H9 (cell line): ENCODE measurements around the gene ZNF664. TPM values are rescaled to one million over a fixed set of nuclear protein-coding genes. Genes with fewer than 3 reads are reported as not detected.

Source experiments
- DNase-seq: peaks from one replicate; pipeline ENCODE4 v3.0.0-alpha.2; 2017
- H2AFZ ChIP-seq: one replicate; pipeline ENCODE4 v1.6.1; 2013; ENCODE audit warnings: mild to moderate bottlenecking, low read length, control low read depth, moderate library complexity
- H2AK5ac ChIP-seq: 2 replicates; pipeline ENCODE4 v1.6.1; 2013; ENCODE audit warnings: low read length, control low read depth, mixed read lengths; ENCODE audit not compliant: insufficient read length
- H2BK120ac ChIP-seq: one replicate; pipeline ENCODE4 v1.6.1; 2013; ENCODE audit warnings: low read depth, mild to moderate bottlenecking, low read length, control low read depth, inconsistent platforms; ENCODE audit not compliant: poor library complexity, severe bottlenecking
- H2BK12ac ChIP-seq: 2 replicates; pipeline ENCODE4 v1.6.1; 2013; ENCODE audit warnings: low read length, control low read depth, mixed read lengths, low read depth; ENCODE audit not compliant: insufficient read length
- H2BK15ac ChIP-seq: 2 replicates; pipeline ENCODE4 v1.6.1; 2013; ENCODE audit warnings: low read depth, low read length, control low read depth
- H2BK20ac ChIP-seq: one replicate; pipeline ENCODE4 v1.6.1; 2013; ENCODE audit warnings: low read depth, mild to moderate bottlenecking, low read length, control low read depth, inconsistent platforms; ENCODE audit not compliant: poor library complexity, severe bottlenecking
- H2BK5ac ChIP-seq: 2 replicates; pipeline ENCODE4 v1.6.1; 2013; ENCODE audit warnings: low read length, control low read depth, mixed read lengths; ENCODE audit not compliant: insufficient read length
- H3K14ac ChIP-seq: 2 replicates; pipeline ENCODE4 v1.6.1; 2013; ENCODE audit warnings: low read length, control low read depth; ENCODE audit not compliant: insufficient read depth
- H3K18ac ChIP-seq: 2 replicates; pipeline ENCODE4 v1.6.1; 2013; ENCODE audit warnings: low read depth, mild to moderate bottlenecking, mixed read lengths, low read length, control low read depth; ENCODE audit not compliant: insufficient read length
- H3K23ac ChIP-seq: 2 replicates; pipeline ENCODE4 v1.6.1; 2013; ENCODE audit warnings: low read length, control low read depth, mixed read lengths, low read depth; ENCODE audit not compliant: insufficient read length
- H3K23me2 ChIP-seq: 2 replicates; pipeline ENCODE4 v1.6.1; 2013; ENCODE audit warnings: low read depth, mild to moderate bottlenecking, mixed read lengths, low read length, control low read depth; ENCODE audit not compliant: insufficient read length, poor library complexity, severe bottlenecking
- H3K27ac ChIP-seq: 2 replicates; pipeline ENCODE4 v1.5.1; 2013; ENCODE audit warnings: low read length, control low read depth, mixed read lengths, low read depth; ENCODE audit not compliant: insufficient read length
- H3K27me3 ChIP-seq: 2 replicates; pipeline ENCODE4 v1.6.1; 2013; ENCODE audit warnings: low read length, control low read depth, inconsistent platforms; ENCODE audit not compliant: insufficient read depth
- H3K4ac ChIP-seq: 2 replicates; pipeline ENCODE4 v1.6.1; 2013; ENCODE audit warnings: low read depth, mild to moderate bottlenecking, control low read depth, inconsistent platforms, low read length, moderate library complexity
- H3K4me1 ChIP-seq: 2 replicates; pipeline ENCODE4 v1.6.1; 2013; ENCODE audit warnings: low read length, control low read depth, inconsistent platforms; ENCODE audit not compliant: insufficient read depth
- H3K4me2 ChIP-seq: 2 replicates; pipeline ENCODE4 v1.6.1; 2013; ENCODE audit warnings: low read length, control low read depth, mixed read lengths; ENCODE audit not compliant: insufficient read length, insufficient read depth
- H3K56ac ChIP-seq: 2 replicates; pipeline ENCODE4 v1.6.1; 2013; ENCODE audit warnings: low read depth, mild to moderate bottlenecking, mixed read lengths, low read length, control low read depth; ENCODE audit not compliant: insufficient read length
- H3K79me1 ChIP-seq: 2 replicates; pipeline ENCODE4 v1.6.1; 2013; ENCODE audit warnings: low read depth, mild to moderate bottlenecking, moderate library complexity, low read length, control low read depth, inconsistent platforms; ENCODE audit not compliant: insufficient read depth, poor library complexity, severe bottlenecking
- H3K79me2 ChIP-seq: 2 replicates; pipeline ENCODE4 v1.6.1; 2013; ENCODE audit warnings: low read length, control low read depth, inconsistent platforms; ENCODE audit not compliant: insufficient read depth
- H3K9ac ChIP-seq: 2 replicates; pipeline ENCODE4 v1.6.1; 2013; ENCODE audit warnings: low read length, control low read depth, mixed read lengths; ENCODE audit not compliant: insufficient read length; ENCODE audit errors: extremely low read depth
- H3K9me3 ChIP-seq: one replicate; pipeline ENCODE4 v1.6.1; 2013; ENCODE audit warnings: low read depth, low read length, inconsistent platforms; ENCODE audit not compliant: control insufficient read depth
- H3T11ph ChIP-seq: one replicate; pipeline ENCODE4 v1.6.1; 2013; ENCODE audit warnings: mild to moderate bottlenecking, low read length, control low read depth, inconsistent platforms
- H4K20me1 ChIP-seq: one replicate; pipeline ENCODE4 v1.6.1; 2013; ENCODE audit not compliant: control insufficient read depth, insufficient read length, insufficient read depth
- H4K5ac ChIP-seq: 2 replicates; pipeline ENCODE4 v1.6.1; 2013; ENCODE audit warnings: low read depth, mild to moderate bottlenecking, mixed read lengths, low read length, control low read depth; ENCODE audit not compliant: insufficient read length
- H4K8ac ChIP-seq: replicated peaks from 2 replicates; pipeline ENCODE4 v1.6.1; 2013; ENCODE audit warnings: low read length, control low read depth, mixed read lengths, low read depth; ENCODE audit not compliant: insufficient read length
- H4K91ac ChIP-seq: 2 replicates; pipeline ENCODE4 v1.6.1; 2013; ENCODE audit warnings: low read depth, mild to moderate bottlenecking, moderate library complexity, mixed read lengths, low read length, control low read depth; ENCODE audit not compliant: insufficient read length
- H3K27ac Mint-ChIP-seq, 3 experiments: 2 replicates in 2 of 3; 3 replicates in 1 of 3; pipeline ENCODE4 v1.8.0; 2020 to 2021; ENCODE audit warnings: mixed read lengths in 3 of 3, mild to moderate bottlenecking in 1 of 3, moderate library complexity in 1 of 3
- H3K27me3 Mint-ChIP-seq: 2 replicates; pipeline ENCODE4 v1.8.0; 2021; ENCODE audit warnings: low read depth, mild to moderate bottlenecking, moderate library complexity, mixed read lengths
- H3K36me3 Mint-ChIP-seq, 3 experiments: 2 replicates in 2 of 3; 3 replicates in 1 of 3; pipeline ENCODE4 v1.8.0; 2020 to 2021; ENCODE audit warnings: low read depth in 3 of 3, mixed read lengths in 3 of 3; ENCODE audit not compliant: insufficient read depth in 1 of 3
- H3K4me1 Mint-ChIP-seq, 2 experiments: 2 replicates each; pipeline ENCODE4 v1.8.0; 2020; ENCODE audit warnings: mixed read lengths in 2 of 2
- H3K4me3 Mint-ChIP-seq, 2 experiments: 2 replicates in 1 of 2; 3 replicates in 1 of 2; pipeline ENCODE4 v1.8.0; 2020 to 2021; ENCODE audit warnings: mild to moderate bottlenecking in 2 of 2, mixed read lengths in 2 of 2, moderate library complexity in 1 of 2
- H3K9me3 Mint-ChIP-seq, 2 experiments: 2 replicates in 1 of 2; 3 replicates in 1 of 2; pipeline ENCODE4 v1.8.0; 2020; ENCODE audit warnings: mild to moderate bottlenecking in 2 of 2, mixed read lengths in 2 of 2, moderate library complexity in 1 of 2
- CTCF ChIP-seq: fragments of 200-600 bp; sonication (generic); conservative IDR thresholded peaks from 3 replicates; pipeline ENCODE4 v1.8.0; 2021; ENCODE audit warnings: antibody characterized with exemption, mild to moderate bottlenecking
- WGBS: extraction: QIAGEN DNeasy Blood & Tissue Kit; methylation state at CpG from one replicate; pipeline ENCODE4 v1.1.7; 2013; ENCODE audit warnings: missing lambda C conversion rate, low lambda C conversion rate, mixed read lengths; ENCODE audit not compliant: insufficient read length; ENCODE audit errors: extremely low coverage; 5-methylcytosine and 5-hydroxymethylcytosine counted together
- total RNA-seq: library from RNA; stranded (reverse); gene quantifications from 2 replicates; pipeline ENCODE4 v1.2.1, GENCODE V29; 2021

The ZNF664 gene
- total RNA-seq, 1 experiment from 2014 or later = 29.5 TPM

DNA sequence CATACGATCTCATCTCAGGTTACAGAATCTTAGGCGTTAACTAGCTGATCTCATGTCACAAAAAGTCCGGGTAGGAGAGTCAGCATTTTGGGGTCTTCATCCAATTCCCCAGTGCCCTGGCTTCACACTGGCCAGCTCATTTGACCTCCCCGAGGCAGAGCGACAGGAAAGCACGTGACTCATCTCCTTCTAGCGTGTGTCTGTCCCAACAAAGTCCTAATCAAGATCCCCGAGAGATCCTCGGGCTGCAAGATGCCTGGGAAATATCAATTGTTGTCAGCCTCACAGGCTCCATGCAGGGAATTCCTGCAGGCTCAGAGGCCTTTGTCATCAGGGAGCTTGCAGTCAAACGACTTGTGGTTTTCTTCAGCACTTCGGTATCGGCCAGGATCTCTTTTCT, 57.5 kb downstream of the ZNF664 start:
- H2AK5ac ChIP-seq = no peak overlapping the region
- H2BK5ac ChIP-seq = no peak overlapping the region
- H4K5ac ChIP-seq = no peak overlapping the region
- H2BK12ac ChIP-seq = no peak overlapping the region
- Mint-ChIP-seq H3K9me3 (peaks cover 3 to 7% of the 10 kb centered on the region in 2 experiments; a peak in 4 of 5 replicates), H3K4me3 (no peak overlapping the region), H3K27ac (peak overlapping the region in 1 of 3 experiments; percentile 12; a peak in 1 of 7 replicates), H3K4me1 (peaks cover 11 to 12% of the 10 kb centered on the region in 2 experiments), H3K36me3 (peaks cover 0 to 5% (median 4%) of the 10 kb centered on the region in 3 experiments; a peak in 4 of 7 replicates), H3K27me3 (peaks cover 23% of the 10 kb centered on the region)
- no peak overlapping the region for H2BK120ac ChIP-seq
- no peak overlapping the region for H3K14ac ChIP-seq
- peak; percentile 36 for DNase-seq
- H3T11ph ChIP-seq = no peak overlapping the region
- no peak overlapping the region for H4K8ac ChIP-seq
- no peaks in the 10 kb centered on the region for H3K27me3 ChIP-seq
- WGBS = no CpG with 5 or more reads among the region's 12 CpGs
- no peaks in the 10 kb centered on the region for H3K4me1 ChIP-seq
- H3K18ac ChIP-seq = no peak overlapping the region
- H3K4ac ChIP-seq = no peak overlapping the region
- H2BK20ac ChIP-seq = no peak overlapping the region
- no peaks in the 10 kb centered on the region for H3K23me2 ChIP-seq
- no peaks in the 10 kb centered on the region for H3K79me2 ChIP-seq
- no peak overlapping the region for H3K27ac ChIP-seq
- H3K4me2 ChIP-seq = no peak overlapping the region
- H3K79me1 ChIP-seq = no peaks in the 10 kb centered on the region
- no peak overlapping the region for H4K91ac ChIP-seq
- H3K23ac ChIP-seq = no peak overlapping the region
- no peak overlapping the region for H3K56ac ChIP-seq
- no peak overlapping the region for H3K9ac ChIP-seq
- no peak overlapping the region for H2AFZ ChIP-seq
- H4K20me1 ChIP-seq = no peaks in the 10 kb centered on the region
- no peaks in the 10 kb centered on the region for H3K9me3 ChIP-seq
- TF ChIP-seq CTCF = no peak
- no peak overlapping the region for H2BK15ac ChIP-seq
